HepG2 (cell line): ENCODE results near the gene AGAP1.

Experiments
- GTF3A ChIP-seq: sonication (generic); formaldehyde crosslinking; conservative IDR thresholded peaks from 2 replicates; pipeline ENCODE4 v1.4.0; 2020; ENCODE audit warnings: mild to moderate bottlenecking, missing genetic modification reagents
- MYNN ChIP-seq: sonication (generic); formaldehyde crosslinking; IDR thresholded peaks from 2 replicates; pipeline ENCODE4 v1.4.0; 2020; ENCODE audit warnings: mild to moderate bottlenecking, low read depth, missing genetic modification reagents
- POLR2A ChIP-seq, 2 experiments: IDR thresholded peaks; 2 replicates each; pipeline ENCODE4 v1.6.1; 2011; ENCODE audit warnings: low read depth in 2 of 2, low read length in 2 of 2, mild to moderate bottlenecking in 1 of 2, moderate library complexity in 1 of 2; ENCODE audit not compliant: insufficient read depth in 1 of 2
- PREB ChIP-seq: sonication (generic); formaldehyde crosslinking; IDR thresholded peaks from 2 replicates; pipeline ENCODE4 v1.4.0; 2020; ENCODE audit warnings: missing genetic modification reagents
- RFX3 ChIP-seq: IDR thresholded peaks from 2 replicates; pipeline ENCODE4 v1.6.1; 2016; ENCODE audit warnings: missing biosample characterization, missing genetic modification reagents

GRCh38 chr2:235721625-235722024, 227.8 kb downstream of the AGAP1 start:
- TF ChIP-seq PREB, result no peak
- no peak for TF ChIP-seq POLR2A (IDR thresholded peaks at IDR 0.05; ENCODE audit: insufficient read depth in 1 of 2, low read depth in 2 of 2, low read length in 2 of 2)
- no peak for TF ChIP-seq RFX3 (CRISPR knock-in tag)
- TF ChIP-seq GTF3A (CRISPR knock-in tag), result no peak
- no peak for TF ChIP-seq MYNN (CRISPR knock-in tag)
